ENCODE data around the gene TAB2.

- no peak for TF ChIP-seq CTCF (IDR thresholded peaks at IDR 0.05)
- TF ChIP-seq POLR2AphosphoS5 (IDR thresholded peaks at IDR 0.05) = no peak
- TF ChIP-seq POLR2A (IDR thresholded peaks at IDR 0.05) = no peak
Observed at GRCh38 chr6:149414009-149414408, 96.5 kb downstream of the TAB2 start.
